Activated T-cell treated with anti-CD3 and anti-CD28 coated beads for 1 hour (primary cell): ENCODE measurements around the gene TTLL6.
"Not testable (repeated sequence)": the region's sequence is repeated elsewhere in the genome, so short reads cannot be mapped to it uniquely, and the experiment has no call there.

Experiments used
- DNase-seq: peaks from one replicate; pipeline ENCODE4 v3.0.0-alpha.2; 2020; ENCODE audit warnings: low read depth

TTLL6 gene

DNA sequence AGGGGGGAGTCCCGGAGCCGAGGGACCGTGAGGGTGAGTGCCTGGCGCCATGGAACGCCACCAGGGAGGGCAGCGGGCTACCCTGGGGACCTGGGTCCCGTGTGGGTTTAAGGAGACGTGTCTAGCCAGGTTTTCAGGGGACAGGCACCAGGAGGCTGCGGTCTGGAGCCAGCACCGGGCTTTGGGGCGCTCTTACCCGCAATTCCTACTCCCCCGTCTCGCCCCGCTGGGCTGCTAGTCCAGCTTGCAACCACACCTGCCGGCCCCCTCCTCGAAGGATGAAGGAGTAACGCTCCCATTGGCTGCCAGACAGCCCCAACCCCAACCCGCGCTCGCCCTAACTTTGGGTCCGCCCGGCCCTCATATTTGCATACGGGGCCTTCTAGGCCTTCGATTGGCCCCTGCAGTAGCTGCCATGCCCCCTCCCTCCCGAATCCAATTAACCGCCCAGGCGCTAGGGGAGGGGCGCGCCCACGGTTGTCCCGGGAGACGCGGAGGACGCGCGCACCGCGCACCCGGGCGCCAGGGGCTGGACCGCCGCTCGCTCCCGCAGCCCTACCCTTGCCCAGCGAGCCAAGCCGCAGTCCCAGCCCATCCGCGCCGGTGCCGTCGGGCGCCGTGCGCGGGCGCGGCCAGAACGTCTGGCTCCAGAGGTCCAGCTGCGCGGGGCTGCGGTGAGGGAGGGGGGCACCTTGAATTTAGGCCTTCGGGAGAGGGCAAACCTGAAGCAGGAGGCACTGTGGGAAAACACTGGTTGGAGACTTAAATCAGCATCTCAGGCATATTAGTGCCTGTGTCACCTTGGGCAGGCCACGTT, at the start of gene TTLL6:
TTLL6 (minus strand) TSS at position 456 of the 817 bp plus-strand sequence; CDS start at position 299, 157 bp downstream.
- peak; percentile 62 for DNase-seq

DNA sequence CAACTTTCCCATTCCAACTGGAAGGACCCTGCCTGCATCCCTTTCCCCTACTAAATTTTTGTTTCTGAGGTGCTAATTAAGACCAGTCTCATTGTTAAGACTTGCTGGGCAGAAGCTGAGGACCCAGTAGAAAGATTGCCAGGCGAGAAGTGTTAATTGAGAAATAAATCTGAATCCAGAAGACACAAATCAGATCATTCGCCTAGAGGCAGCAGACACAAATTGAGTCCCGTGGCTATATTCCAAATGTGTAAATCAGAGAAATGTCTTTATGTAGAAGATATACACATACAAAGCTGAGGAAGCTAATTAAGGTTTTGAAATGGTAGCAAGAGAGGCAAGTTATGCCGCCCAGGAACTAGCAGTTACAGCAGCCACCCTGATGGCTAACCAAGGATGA, 43.4 kb upstream of the TTLL6 start:
- DNase-seq, result no peak

DNA sequence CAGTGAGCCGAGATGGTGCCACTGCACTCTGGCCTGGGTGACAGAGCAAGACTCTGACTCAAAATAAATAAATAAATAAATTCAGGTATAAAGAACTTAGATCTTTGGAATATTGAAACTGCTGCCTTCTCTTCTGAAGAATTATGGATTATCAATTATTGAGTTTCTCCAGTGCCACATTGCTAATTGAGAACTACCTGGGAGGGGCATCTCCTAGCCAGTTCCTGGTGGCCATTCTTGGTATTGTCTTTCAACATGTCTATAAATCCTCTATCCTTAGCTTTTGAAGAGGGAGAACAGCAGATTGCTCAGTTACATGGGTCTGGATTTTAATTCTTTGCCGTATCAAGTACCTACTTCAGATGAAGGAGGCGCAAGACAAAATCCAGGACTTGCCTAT, 43.0 kb upstream of the TTLL6 start:
- DNase-seq, result no peak

DNA sequence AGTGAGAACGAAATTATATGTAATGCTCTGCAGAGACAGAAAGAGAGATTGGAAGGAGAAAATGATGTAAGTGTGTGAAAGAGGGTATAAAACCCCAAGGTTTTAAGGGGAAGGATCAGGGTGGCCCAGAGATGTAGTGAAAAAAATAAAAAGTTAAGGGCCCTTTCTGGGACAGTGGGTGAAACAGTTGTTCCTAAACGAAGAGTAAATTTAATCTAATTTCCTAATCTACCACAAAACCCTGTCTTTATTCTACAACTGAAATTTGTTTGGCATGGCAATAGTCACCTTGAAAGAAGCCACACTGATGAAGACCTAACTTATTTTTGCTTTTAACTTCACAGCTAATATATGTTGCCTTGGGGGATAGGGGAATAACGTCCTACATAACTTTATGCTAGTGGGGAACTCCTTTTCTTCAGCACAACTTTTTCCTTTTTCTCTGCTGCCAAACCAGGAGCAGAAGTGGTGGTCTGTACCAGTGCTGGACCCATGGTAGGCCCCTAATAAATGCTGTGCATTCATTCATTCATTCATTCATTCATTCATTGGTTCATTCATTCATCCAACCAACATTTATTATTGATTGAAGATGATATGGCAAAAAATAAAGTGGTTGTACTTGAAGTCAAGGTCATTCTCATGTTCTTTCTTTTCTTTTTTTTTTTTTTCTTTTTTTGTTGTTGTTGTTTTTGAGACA, 39.2 kb upstream of the TTLL6 start:
- DNase-seq, result no peak

DNA sequence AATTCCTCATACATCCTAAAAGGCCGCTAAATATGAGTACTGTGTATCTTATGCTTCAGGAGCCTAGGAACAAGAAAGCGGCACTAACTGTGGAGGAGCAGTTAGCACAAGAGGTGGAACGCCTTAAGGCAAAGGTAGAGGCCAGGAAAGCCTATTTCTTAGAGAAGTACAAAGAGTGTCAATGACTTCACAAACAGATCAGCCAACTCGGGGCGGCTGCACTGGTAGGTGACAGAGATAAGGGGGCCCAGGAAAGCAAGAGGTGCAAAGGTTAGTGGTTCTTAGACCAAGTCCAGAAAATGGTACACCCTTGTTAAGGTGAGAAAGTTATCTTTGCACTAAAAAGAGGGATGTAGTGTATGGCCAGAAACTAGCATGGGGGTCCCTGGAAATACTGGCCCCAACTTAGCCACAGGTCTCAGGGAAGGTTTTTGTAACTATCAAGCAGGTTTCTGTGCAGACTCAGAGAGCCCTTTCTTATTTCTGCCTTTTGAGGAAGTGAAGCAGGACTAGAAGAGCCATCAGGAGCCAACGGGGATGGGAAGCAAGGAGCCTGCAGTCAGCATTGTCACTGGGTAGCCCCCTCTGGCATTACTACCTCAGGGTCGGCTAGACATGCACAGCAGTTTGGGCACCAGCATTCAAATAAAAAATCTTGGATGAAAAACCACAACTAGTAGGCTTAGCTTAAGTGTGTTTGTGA, 37.9 kb upstream of the TTLL6 start:
- DNase-seq, result no peak

DNA sequence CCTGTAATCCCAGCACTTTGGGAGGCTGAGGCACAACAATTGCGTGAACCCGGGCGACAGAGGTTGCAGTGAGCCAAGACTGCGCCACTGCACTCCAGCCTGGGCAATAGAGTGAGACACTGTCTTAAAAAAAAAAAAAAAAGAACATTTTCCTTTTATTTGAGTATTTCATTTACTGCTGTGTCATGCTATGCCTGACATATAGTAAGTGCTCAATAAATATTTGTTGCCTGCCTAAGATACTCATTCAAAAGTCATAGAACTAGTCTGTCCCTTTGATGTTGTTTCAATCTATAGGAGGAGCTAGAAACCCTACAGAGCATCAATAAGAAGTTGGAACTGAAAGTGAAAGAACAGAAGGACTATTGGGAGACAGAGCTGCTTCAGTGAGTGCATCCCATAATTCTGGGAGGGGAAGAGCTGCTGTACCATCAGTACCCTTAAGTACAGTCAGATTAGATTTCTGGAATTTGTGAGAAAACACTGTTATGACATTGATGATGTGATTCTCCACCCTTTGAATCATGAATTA, 33.8 kb upstream of the TTLL6 start:
- DNase-seq, result no peak

DNA sequence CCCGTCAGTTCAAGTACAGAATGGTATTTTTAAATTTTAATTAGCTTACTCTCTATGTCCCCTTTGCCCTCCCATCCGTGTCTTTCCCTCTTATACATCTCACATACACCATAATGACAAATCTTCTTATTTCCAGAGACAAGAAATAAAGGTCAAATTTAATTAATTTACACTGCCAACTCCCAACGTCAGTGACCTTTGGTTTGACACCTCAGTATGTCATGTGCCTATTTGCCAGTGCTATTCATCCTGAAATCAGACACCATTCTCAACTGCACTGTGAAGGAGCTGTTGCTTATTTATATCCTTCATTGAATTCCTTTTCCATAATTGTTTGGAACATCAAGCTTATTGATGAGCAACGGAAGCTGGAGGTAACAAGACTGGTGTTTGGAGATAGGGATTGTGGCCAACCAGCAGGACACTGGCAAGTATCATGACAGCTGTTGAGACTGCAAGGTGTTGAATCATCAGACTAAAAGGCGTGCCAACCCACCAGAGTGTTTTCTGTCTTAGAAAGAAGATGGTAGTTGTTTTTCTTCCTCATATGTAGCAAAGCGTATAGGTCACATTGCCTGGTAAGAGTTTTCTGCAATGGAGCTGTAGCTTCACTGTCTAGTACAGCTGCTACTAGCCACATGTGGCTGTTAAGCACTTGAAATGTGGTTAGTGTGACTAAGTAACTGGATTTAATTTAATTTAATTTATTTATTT, 26.3 kb upstream of the TTLL6 start:
- no peak for DNase-seq

DNA sequence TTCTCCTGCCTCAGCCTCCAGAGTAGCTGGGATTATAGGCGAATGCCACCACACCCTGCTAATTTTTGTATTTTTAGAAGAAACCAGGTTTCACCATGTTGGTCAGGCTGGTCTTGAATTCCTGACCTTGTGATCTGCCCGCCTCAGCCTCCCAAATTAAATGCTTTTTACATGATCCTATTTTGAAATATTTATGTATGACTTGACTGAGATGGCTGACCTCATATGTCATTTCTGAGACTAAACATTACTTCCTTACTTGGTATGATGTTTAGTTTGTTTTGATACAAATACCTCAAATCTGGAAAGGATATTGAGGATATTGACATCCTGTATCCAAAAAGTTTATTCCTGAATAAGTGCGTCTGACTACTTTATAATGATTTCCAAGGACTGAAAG, 25.7 kb upstream of the TTLL6 start:
- DNase-seq, result no peak

DNA sequence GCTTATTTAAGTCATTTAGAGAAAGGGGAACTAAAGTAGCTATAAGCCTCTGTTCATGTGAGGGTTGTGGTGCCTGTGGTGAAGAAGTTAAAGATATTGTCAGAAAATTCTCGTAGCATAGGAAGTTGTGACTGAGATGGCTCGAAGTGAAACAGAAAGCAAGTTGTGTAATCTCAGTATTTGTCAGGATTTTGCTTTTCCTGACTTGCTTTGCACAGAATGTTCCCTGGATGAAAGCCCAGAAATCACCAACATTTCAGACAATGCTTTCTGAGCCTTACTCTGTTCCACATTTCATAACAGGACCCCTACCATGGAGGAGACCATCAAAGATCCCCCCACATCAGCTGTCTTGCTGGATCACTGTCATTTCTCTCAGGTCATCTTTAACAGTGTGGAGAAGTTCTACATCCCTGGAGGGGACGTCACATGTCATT, 24.4 kb upstream of the TTLL6 start:
- no peak for DNase-seq

DNA sequence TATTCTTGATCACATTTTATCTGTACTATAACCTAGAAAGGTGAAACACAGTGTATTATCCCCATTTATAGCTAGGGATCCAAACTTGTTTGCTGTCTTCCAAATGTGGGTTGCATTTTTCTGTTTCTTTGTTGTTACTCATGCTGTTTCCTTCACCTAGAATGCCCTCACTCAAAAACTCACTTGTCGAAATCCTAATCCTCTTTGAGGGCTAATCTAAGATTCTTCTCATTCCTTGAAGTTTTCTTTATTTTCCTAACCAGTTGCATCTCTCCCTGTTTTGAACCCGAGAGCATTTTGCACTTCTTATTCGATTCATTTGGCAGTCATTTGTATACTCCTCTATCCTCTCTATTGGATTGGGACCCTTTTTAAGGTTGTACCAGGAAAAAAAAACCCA, 23.4 kb upstream of the TTLL6 start:
- no peak for DNase-seq

DNA sequence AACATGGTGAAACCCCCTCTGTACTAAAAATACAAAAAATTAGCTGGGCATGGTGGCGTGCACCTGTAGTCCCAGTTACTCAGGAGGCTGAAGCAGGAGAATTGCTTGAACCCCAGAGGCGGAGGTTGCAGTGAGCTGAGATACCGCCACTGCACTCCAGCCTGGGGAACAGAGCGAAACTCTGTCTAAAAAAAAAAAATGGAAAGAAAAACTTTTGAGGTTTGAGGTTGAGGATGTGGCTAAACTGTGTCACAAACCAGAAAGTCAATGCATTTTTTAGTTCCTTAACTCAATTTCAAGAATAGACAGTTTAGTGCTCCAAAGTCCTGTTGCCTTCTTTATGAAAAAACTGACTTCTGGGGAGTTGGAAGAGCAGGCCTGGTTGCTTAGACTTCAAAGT, 20.4 kb upstream of the TTLL6 start:
- not testable (repeated sequence) for DNase-seq

DNA sequence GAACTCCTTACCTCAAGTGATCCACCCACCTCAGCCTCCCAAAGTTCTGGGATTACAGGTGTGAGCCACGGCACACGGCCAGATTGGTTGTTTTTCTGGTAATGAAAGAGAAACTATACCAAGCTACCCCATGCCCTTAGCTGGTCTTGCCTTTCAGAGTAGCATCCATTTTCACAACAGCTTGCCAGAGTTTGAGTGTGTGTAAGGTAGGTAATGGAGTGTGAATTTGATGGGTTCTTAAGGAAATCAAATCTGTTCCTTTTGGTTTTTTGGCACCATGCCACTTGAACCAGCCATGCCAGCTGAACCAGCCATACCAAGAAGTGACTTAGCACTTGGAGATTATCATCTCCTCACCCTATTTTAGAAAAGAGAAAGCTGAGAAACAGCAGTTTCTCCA, 18.9 kb upstream of the TTLL6 start:
- no peak for DNase-seq

DNA sequence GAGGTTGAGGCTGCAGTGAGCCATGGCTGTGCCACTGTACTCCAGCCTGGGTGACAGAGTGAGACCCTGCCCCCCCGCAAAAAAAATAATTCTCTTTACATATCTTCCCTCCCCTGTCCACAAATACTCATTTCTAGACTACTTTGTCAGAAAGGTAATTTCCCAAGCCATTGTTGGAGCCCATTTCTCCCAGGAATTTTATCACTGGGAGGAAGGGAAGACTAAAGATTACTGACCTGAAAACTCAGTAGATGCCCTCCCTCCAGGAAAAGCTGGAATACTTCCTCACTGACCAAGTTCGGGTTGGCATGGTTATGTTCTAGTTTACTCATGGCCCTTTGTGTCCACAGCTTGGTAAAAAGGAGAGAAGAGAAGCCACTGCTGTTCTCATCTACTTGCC, 17.9 kb upstream of the TTLL6 start:
- DNase-seq, result no peak

DNA sequence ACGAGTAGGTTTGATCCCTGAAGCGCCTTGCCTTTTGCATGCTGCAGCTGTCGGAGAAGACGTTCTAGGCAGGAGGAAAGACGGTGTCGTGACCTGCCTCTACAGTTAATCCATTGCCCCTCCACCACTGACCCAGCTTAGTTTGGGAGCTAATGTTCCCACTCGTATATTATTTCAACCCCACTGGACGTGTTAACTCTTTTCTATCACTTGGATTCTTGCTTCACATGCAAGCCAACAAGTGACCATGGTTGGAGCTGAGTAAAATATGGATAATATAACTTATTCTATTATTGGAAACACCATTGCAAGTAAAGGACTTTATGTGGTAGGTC, 14.5 kb upstream of the TTLL6 start:
- DNase-seq, result no peak

DNA sequence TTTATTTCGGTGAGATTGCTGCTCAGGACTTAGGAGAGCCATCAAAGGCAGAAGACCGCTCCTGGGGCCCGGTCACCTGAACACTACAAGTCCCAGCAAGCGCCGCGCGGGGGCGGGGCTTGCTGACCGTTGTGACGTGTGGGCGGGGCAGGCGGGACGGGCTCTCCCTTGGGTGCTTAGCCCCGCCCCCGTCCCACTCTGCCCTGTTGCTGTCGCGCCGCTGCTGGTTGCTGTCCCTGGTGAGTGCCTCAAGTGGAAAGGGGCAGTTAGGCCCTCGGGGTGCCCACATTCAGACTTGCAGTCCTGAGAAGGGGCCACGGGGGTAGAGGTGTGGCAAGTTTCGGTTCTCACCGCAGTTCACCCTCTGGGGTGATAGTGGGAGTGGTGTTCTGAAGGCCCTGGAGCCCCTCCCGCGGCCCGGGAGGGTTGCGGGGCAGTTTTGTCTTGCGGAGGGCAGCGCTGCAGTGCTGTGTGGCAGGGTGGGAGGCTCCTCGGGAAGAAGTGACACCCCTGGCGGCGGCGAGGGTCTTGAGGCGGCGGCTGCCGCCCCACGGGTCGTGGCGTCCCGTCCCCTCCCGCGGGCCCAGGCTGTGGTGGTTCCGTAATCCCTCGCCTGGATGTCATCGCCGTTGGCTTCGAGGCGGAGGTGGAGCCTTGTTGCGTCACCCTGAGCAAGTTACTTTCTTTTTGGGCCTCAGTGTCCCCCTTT, 14.0 kb upstream of the TTLL6 start, which contains the start of gene CALCOCO2:
CALCOCO2 (plus strand) TSS at position 196 of the 709 bp plus-strand sequence. CDS start 10,673 bp downstream, outside the sequence.
- peak; percentile 84 for DNase-seq

DNA sequence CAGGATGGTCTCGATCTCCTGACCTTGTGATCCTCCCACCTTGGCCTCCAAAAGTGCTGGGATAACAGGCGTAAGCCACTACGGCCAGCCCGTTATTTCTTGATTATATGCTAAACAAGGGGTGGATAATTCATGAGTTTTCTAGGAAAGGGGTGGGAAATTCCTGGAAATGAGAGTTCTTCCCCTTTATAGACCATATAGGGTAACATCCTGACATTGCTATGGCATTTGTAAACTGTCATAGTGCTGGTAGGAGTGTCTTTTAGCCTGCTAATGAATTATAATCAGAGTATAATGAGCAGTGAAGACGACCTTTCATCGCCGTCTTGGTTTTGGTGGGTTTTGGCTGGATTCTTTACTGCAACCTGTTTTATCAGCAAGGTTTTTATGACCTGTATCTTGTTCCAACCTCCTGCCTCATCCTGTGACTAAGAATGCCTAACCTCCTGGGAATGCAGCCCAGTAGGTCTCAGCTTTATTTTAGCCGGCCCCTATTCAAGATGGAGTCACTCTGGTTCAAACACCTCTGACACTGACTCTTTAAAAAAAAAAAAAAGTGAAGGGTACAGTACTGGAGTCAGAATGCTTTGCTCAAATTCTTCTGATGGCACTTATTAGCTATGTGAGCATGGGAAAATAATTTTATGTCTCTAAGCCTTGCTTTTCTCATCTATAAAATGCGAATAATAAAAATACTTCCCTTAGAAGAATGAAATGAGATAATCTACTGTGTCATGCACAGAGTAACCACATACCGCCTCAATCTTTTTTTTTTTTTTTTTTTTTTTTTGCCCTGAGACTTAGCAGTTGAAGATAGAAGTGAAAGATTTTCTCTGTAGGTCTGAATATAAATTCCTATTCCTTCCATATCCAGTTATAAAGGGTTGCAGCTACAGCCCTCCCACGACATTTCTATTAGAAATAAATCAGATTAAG, 8.7 kb upstream of the TTLL6 start:
- DNase-seq, result no peak

DNA sequence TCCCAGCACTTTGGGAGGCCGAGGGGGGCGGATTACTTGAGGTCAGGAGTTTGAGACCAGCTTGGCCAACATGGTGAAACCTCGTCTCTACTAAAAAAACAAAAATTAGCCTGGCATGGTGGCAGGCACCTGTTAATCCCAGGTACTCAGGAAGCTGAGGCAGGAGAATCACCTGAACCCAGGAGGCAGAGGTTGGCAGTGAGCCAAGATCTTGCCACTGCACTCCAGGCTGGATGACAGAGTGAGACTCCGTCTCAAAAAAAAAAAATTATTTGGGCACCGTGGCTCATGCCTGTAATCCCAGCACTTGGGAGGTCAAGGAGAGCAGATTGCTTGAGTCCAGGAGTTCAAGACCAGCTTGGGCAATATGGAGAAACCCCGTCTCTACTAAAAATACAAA, 3.9 kb upstream of the TTLL6 start:
- DNase-seq, result not testable (repeated sequence)

DNA sequence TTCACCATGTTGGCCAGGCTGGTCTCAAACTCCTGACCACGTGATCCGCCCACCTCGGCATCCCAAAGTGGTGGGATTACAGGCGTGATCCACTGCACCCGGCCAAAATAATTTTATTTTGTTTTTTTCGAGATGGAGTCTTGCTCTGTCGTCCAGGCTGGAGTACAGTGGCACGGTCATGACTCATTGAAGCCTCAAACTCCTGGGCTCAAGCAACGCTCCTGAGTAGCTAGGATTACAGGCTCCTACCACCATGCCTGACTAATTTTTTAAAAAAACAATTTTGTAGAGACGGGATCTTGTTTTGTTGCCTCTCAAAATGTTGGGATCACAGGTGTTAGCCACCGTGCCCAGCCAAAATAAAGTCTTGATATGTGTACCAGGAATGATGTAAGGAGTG, 2.4 kb upstream of the TTLL6 start:
- DNase-seq, result no peak

DNA sequence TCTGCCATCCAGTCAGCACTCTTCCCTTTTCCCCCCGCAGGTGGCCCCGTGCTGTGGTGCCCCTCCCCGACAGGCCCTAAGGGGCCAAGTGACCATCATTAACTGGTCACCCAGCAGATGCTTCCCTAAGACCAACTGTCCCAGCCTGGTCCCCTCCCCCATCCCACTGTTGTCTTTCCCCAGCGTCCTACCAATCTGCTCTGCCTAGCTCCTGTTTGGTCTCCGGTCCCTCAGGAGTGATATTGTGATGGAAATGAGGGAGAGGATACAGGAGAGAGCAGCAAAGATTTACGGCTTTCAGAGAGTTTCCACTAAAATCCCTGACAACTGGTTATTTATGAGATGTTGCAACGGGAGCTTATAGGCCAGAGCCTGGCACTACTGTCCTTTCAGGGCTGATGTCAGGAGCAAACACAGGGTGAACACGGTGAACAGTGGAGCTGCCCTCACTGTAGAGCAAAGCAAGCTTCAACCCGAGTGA, 1.4 kb upstream of the TTLL6 start:
- DNase-seq, result no peak

DNA sequence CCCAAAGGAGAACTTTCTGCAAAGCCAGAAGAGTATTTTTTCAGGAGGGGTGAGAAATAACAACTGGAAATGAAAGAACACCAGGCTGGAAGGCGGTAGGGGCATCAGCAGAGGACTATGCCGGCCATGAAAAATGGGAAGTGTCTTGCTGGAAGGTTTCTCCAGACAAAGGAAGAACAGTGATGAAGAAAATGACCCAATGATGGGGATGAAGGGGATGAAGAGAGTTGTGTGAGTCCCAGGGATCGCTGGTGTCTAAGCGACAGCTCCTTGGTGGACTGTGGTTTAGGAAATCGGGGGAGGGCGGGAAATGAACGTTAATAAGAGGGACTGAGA, 623 bp downstream of the TTLL6 start:
- DNase-seq, result no peak
